Lung microvascular endothelial cell (primary cell): ENCODE measurements around the gene ZBTB47. TPM values are rescaled to one million over a fixed set of nuclear protein-coding genes. Genes with fewer than 3 reads are reported as not detected.

Source experiments
- DNase-seq, 2 donors: peaks; one replicate each; pipeline versions ENCODE4 v3.0.0 to v3.0.0-alpha.2; 2010; ENCODE audit warnings: low read depth in 2 of 2
- total RNA-seq: library from RNA; depleted of rRNA; stranded (reverse); fragments of >200 nt; gene quantifications from 2 replicates; pipeline ENCODE4 v1.2.1, GENCODE V29; 2014

Gene ZBTB47
- total RNA-seq, 1 donor from 2014 or later: 23.6 TPM

DNA sequence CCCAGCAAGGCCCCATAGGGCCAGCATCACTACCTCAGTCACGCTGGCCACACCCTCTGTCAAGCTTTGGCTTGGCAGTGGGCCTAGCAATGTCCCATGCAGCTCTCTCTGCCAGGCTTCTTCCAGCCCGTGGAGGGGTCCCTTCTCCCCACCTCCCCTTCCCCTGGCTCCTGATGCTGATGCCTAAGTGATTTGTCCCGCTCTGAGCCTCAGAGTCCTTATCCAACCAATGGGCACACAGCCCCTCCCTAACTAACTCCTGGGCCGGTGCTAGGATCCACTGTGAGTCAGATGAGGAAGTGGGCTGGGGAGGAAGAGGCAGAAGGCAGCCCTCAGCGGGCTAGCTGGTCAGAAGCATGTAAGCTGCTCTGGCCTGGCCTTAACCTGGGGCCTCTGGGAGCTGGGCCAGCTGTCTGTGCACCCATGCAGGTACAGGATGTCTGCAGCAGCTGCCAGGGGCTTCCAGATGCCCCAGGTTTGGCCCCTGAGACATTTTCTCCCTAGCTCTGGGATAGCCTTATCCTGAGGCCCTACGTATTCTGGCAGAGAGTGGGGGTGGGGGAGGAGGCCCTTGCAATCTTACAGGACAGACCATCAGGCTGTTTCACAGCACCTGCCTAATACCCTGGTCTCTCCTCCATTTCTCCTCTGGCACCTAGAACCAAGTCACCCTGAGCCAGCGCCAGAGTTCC is 740 bp upstream of the ZBTB47 start:
- peak; percentile 70 to 86 for DNase-seq

DNA sequence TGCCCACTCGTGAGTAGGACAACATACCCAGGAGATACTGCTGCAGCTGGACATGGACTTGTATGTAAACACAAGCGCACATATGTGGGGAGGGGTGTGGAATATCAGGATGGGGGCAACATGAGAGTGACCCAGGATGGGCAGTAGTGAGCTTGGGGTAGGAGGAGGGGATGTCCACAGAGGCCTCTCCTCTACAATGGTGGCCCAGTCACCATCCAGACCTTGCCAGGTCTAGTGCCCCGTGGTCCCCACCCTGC is 266 bp upstream of the ZBTB47 start:
- DNase-seq: no peak

DNA sequence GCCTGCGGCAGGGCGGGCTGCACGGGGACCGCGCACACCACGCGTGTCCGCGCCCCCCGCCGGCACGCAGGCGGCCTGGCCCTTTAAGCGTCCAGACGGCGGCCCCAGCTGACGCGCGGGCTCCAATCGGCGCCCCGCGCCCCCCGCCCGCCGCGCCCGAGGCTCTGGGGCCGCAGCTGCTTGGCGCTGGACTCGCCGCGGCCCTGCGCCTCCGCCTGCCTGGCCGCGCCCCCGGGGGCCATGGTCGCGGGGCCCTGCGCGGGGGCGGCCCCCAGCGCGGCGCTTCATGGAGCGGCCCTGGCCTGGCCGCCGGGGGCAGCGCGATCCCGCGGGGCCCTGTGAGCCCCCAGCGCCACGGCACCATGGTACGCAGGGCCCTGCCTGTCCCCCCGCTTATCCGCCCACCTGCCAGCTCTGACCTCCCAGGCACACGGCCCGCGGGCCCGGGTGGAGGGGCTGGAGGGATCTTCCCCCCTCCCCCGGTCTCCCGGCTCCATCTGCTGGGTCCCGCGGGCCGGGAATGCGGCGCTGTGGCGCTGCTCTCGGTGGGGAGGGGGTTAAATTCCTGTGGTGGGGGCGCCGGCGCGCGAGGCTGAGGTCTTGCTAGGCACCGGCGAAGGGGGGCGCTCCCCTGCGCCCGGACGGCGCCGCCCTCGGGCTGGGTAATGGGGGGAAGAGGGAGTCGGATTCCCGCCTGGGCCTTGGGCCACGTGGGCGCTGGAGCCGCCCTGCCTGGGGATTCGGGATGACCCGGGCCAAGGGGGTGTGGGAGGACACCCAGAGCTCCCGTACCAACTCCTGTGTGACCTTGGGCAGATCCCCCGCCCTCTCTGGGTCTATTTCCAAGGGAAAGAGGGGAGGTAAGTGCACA is 1.1 kb downstream of the ZBTB47 start:
- DNase-seq: peak; percentile 57 to 62

DNA sequence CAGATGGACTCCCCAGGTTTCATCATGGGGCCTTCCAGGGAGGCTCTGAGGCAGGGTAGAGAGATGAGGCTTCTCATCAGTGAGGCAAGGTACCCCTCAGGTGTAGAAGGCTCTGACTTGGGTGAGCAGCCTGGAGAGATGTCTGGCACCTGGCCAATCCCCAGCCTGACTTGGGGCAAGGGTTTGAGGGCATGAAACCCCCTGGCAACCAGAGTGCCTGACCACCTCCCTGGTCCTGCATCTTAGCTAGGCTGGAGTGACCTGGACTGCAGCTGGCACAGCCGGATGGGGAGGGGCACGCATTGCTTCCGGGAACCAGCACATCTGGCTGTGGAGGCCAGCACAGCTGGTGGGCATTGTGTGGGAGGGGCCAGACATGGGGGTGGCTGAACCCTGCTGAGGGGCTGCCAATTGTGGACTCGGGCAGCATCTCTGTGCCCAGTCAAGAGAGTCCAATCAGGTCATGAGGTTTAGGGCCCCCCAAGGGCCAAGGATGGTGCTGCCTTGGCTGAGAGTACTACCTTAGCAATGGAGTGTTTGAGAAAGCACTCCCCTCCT is 1.9 kb downstream of the ZBTB47 start:
- no peak for DNase-seq

DNA sequence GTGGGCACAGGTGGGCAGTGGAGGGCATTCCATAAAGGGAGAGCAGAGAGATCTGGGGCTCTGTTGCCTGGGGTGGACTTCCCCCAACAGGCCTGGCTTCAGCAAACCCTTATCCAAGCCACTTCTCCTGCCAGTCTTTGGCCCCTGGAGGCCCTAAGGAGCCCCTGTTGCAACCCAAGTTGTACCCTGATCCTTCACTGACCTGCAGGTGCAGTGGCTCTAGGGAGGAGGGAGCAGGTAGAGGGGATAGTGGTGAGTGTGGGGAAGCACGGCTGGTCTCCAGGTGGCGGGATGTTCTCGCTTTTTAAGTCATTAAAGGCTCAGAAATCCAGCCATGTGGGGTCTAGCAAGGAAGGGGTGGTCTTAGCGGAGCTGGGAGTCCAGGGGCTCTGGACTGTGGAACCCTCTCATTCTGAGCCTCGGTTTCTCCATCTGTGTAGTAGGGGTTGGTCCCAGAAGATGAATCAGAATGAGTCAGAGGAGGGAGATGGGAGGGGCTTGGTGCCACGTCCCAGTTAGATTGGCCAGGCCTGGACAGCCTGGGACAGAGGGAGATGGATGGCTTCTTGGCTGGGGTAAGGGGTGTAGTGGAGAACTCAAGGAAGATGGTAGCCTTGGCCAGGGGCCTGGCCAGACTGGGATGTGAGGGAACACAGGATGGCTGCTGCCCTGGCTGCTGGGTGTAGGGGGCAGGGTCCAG is 2.6 kb downstream of the ZBTB47 start:
- DNase-seq: peak in 1 of 2 donors; percentile 67

DNA sequence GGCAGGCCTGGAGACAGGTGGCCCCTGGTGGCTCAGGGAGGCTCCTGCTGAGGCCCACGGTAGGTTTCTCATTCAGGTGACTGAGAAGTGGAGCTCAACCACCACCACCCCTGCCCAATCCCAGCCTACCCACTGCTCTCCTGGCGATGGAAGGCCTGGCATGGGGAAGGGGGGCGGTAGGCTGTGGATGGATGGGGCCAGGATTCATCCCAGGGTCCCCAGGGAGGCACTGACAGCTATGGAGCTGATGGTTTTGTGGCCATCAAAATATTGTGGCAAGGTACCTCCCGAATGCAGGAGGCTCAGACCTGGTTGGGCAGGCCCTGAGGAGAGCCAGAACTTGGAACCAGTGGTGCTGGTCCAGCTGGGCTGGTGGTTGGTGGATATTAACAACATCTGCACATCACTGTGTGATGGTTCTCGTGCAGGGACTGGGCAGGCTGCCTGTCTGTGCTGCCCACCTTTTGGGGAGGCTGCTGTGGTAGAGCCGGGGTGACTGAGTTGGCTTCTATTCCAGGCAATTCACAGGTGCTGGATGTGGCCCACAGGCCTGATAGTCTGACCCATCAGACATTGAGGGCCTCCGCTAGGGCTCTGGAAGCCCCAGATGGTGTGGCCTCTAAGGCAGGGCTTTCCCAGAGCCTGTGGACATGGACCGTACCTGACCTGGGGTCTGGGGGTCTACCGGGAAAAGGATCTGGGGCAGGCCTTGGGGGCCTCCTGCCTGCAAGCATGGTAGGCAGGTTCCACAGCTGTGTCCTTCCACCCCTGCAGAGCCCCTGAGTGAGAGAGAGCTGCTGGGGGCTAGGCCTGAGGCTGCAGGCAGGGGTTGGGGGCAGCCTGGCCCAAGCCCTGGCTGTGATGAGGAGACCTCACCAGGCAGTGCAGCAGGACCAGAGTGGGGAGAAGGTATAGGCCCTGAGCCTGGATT is 3.4 kb downstream of the ZBTB47 start:
- DNase-seq: no peak

DNA sequence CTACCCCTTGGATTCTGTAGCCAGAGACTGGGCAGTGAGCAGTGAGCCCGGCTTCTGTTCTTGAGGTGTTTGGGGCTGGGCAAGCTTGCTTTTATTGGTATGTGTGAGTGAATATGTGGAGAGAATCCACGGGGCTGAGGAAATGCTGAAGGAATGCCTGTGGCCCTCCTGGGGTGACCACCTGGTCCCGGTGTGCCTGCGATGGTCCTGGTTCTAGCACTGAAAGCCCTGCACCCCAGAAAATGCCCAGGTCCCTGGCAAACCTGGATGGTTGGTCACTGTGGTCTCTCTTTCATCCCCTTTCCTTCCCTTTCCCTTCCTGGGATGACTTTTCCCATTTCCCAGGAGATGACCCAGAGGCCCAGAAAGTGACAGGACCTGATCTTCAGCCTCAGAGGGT is 4.2 kb downstream of the ZBTB47 start:
- no peak for DNase-seq

DNA sequence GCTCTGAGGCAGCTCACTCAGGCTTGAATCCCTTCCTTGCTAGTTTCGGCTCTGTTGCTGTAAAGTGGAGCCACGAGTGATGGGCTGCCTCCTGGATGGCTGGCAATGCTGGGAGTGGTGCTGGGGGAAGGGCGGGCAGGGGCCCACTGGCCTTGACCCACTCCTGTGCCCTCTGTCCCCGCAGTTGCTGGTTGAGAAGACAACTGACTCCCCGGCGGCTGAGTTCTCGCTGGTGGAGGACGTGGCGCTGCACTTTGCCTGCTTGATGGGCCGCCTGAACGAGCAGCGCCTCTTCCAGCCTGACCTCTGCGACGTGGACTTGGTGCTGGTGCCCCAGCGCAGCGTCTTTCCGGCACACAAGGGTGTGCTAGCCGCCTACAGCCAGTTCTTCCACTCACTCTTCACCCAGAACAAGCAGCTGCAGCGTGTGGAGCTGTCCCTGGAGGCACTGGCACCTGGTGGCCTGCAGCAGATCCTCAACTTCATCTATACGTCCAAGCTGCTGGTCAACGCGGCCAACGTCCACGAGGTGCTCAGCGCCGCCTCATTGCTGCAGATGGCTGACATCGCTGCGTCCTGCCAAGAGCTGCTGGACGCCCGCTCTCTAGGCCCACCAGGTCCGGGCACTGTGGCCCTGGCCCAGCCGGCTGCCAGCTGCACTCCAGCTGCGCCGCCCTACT is 4.7 kb downstream of the ZBTB47 start:
- DNase-seq: no peak

DNA sequence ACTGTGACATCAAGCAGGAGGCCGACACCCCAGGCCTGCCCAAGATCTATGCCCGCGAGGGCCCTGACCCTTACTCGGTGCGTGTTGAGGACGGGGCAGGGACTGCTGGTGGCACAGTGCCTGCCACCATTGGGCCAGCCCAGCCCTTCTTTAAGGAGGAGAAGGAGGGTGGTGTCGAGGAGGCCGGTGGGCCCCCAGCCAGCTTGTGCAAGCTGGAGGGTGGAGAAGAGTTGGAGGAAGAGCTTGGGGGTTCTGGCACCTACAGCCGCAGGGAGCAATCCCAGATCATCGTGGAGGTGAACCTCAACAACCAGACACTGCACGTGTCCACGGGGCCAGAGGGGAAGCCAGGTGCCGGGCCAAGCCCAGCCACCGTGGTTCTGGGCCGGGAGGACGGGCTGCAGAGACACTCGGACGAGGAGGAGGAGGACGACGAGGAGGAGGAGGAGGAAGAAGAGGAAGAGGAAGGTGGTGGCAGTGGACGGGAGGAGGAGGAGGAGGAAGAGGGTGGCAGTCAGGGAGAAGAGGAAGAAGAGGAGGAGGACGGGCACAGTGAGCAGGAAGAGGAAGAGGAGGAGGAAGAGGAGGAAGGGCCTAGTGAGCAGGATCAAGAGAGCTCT is 5.4 kb downstream of the ZBTB47 start:
- no peak for DNase-seq

DNA sequence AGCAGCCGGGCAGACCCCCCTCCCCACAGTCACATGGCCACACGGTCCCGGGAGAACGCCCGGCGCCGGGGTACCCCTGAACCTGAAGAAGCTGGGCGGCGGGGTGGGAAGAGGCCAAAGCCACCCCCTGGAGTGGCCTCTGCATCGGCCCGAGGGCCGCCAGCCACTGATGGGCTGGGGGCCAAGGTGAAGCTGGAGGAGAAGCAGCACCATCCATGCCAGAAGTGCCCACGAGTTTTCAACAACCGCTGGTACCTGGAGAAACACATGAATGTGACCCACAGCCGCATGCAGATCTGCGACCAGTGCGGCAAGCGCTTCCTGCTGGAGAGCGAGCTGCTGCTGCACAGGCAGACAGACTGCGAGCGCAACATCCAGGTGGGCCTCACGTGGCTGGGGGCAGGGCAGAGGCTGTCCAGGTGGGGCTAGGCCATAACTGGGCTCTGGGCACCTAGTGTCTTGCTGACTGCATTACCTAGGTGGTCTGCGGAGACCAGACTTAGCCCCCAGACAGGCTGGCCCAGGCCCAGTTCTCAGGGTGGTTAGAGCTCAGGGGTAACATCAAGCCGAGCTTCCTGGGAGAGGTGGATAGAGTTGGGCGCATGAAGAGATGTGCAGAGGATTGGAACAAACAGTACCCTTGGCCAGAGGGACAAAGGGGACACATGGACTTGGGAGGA is 6.1 kb downstream of the ZBTB47 start:
- DNase-seq: no peak

DNA sequence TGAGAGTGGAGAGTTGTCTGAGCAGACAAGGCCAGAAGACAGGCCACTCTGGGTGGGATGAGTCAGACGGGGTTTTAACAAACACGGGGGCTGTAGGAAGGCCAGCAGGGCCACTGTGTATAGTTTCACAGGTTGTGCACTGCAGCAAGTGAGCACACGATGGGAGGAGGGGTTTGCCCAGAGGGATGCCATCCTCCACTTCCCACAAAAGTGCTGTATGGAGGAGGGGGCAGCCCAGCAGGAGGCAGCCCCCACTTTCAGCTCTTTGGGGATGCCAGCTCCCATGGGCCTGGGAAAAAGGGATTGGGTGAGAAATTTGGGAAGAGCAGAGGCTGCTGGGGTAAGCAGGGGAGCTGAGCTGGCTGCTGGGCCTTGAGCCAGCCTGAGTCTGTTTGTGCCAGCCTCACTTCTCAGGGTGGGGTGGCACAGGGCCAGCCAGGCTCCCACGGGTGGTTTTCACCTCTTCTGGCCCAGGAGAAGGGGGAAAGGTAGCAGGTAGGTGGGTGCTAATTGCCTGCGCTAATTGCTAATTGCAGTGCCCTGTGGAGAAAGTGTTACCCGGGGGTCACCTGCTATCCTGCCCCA is 6.7 kb downstream of the ZBTB47 start:
- no peak for DNase-seq

DNA sequence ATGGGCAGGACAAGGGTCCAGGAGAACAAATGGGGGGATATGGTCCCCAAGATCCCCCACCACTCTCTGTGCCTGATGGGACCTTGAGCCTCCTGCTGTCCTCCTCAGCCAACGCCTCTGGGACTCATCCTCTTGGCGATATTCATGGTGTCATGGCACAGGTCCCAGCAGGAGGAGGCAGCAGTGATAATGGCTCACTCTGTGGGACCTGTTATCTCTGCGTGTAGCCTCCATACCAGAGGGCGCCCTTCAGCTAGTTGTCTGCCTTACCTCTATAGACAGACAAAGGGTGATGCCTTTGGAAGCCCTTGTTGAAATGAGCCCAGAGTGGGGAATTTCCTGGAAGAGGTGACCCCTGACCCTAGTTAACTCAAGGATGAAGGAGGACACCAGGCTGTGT is 7.4 kb downstream of the ZBTB47 start:
- peak in 1 of 2 donors; percentile 31 for DNase-seq

DNA sequence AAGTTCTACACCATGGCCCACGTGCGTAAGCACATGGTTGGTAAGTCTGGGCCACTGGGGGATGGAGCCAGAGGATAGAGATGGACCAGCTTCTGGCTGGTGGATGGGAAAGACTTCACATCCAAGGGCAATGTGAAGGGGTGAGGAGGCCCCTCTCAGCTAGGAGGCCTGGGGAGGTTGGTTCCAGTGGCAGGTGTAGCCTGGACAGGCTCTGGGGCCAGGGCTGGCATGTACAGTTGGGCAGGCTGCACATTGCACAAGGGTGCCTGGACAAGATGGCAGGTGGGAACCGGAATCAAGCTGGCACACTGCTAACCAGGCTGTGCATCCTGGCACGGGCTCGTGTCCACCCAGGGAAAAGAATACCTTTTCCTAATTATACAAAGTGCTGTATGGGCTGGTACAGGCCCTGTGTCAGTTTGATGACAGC is 8.1 kb downstream of the ZBTB47 start:
- no peak for DNase-seq

DNA sequence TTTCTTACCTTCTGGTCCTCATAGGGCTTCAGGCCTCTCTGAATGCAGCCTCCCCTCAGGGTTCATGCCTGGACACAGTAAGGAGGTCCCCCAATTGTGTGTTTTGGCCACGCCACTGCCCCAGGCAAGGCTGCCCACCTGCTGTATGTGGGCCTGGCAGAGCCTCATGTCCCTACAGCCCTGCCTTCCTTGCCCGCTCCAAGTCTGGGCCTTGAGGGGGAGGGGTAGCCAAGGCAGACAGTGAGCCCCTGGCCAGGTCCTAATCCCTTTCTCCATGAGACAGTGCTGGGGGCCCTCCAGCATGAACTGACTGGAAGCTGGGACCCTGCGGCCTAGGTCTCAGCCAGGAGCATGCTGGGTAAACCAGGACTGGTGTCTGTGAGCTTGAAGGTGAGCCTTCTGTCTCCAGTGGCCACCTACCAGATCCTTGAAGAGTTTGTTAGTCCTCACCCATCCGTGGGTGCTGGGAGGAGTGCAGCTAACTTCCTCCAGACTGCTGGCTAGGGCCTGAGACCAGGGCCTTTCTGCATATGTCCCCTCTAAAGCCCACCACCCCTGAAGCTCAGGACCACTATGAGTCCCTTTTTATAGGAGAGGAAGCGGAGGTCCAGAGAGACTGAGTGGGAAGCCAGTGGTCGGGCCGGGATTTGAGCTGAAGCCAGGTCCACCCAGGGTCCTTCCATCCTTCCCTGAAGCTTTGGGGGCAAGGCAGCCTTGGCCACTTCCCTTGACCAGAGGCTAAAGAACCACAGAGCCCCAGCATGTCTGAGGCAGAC is 8.7 kb downstream of the ZBTB47 start:
- DNase-seq: no peak

DNA sequence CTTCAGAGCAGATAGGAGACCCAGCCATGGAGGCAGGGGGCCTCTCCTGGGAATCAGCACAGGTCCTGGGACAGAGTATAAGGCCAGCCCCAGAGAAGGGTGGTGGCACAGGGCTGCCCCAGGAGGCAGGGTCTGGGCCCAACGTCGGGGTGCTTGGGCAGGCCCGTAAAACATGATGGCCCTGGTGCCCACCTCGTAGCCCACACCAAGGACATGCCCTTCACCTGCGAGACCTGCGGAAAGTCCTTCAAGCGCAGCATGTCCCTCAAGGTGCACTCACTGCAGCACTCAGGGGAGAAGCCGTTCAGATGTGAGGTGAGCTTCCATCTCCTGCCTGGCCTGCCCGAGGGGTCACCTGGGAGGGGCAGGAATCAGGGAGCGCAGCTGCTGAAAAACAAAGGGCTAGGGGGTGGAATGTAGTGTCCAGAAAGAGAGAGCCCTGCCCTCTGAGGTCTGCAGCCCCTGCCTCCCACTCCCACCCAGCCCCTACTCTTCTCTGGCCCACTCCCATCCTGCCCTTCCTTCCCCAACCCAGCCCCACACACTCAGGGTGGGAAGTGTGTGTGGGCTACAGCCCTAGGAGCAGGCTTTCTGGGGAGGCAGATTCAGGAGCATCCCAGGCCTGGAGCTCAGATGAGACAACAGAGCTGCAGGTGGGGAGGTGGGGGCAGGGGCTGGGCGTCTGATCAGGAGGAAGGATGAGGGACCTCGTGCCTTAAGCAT is 9.5 kb downstream of the ZBTB47 start:
- no peak for DNase-seq

DNA sequence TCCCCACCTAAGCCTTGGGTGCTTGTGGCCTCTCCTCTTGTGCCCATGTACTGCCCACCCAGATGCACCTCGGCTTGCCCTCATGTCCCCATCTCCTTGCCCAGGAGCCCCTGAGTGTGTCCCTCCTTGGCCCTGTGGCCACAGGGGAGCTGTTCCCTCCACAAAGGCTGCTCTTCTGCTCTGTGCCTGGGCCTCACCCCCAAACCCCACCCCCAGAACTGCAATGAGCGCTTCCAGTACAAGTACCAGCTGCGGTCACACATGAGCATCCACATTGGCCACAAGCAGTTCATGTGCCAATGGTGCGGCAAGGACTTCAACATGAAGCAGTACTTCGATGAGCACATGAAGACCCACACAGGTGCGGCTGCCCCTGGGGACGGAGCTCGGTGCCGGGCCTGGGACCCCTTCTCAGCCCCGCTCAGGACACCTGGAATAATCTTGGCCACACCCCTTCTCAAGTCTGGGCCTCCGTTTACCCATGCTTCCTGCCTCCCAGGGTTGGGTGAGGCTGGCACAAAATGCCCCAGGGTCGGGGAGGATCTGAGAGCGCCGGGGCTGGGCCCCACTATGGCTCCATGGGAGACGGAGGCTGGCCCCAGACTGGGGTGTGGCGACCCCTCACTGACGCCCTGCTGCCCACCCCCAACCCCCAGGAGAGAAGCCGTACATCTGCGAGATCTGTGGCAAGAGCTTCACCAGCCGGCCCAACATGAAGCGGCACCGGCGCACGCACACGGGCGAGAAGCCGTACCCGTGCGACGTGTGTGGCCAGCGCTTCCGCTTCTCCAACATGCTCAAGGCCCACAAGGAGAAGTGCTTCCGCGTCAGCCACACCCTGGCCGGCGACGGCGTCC is 10.3 kb downstream of the ZBTB47 start:
- DNase-seq: no peak

DNA sequence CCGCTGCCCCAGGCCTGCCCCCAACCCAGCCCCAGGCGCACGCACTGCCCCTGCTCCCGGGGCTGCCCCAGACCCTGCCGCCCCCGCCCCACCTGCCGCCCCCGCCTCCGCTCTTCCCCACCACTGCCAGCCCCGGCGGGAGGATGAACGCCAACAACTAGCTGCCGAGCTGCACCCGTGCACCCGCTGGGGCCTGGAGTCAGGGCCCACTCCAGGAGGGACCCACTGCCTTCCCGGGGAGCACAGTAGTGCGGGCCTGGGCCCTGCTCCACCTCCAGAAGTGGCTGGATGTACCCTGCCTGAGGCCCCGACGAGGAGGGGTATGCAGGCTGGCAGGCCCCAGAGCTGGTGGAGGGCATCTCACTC is 10.9 kb downstream of the ZBTB47 start:
- no peak for DNase-seq
